GM10248 (cell line): Measurements from ENCODE around the gene THAP9.

Experiments
- CTCF ChIA-PET: fragments of 300-600 bp; sonication (Branson Sonifier 250); formaldehyde crosslinking; extraction: SDS; loops from one replicate; lab custom pipeline; 2021; ENCODE audit warnings: antibody characterized with exemption; lab: Yijun Ruan, JAX
- POLR2A ChIA-PET: fragments of 350-650 bp; sonication (Branson Sonifier 250); formaldehyde crosslinking; extraction: SDS; loops from one replicate; lab custom pipeline; 2020; ENCODE audit warnings: antibody characterized with exemption; lab: Yijun Ruan, JAX
- DNase-seq: peaks from one replicate; pipeline ENCODE4 v3.0.0; 2012; ENCODE audit errors: extremely low spot score
- TF ChIP-seq, protein P1 (sequence below): IDR thresholded peaks from 2 replicates; pipeline ENCODE4 v1.5.1; 2012; ENCODE audit warnings: mild to moderate bottlenecking, low read depth; ENCODE audit errors: extremely low read depth, missing control alignments, control extremely low read depth

The THAP9 gene

DNA sequence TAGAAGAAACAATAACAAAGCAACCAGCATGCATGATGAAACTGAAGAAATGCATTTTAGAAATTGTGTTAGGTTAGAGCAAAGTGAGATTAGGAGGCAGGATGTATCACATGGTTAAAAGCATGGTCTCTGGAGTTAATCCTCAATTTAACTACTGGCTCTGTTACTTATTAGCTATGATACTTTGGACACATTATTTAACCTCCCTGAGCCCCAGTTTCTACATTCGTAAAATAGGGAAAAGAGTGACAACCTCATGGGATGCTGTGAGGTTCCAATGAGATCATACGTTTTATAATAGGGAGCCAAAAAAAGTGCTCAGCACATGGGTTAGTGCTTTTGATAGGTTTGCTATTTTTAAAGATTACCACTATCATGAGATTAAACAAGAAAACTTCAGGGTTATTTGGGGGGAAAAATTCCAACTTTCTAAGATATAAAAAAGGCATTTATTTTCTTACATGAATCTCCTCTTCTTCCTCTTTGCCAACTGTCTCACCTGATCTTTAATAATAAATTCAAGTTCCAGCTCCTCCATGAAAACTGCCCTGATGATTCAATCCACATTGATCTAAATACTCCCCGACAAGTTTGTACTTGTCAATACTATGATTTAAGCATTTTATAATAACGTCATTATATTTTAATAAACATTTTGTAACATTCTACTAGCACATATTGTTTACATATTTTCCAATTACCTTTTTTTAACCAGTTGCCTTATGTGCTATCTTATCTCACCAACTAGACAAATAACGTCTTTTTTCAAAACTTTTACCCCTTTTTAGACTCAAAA is 14.2 kb upstream of the THAP9 start:
- POLR2A ChIA-PET: interaction anchor here (0.6 to 1.7 kb wide), 2 partner anchors 10 to 14 kb away, joined by 3 to 4 read pairs; no protein-coding TSS in a partner anchor

GRCh38 chr4:82889287-82889686 is 11.2 kb upstream of the THAP9 start:
- ChIA-PET POLR2A (interaction anchor here (0.6 to 1.8 kb wide), 8 partner anchors 10 to 422 kb away, joined by 3 to 8 read pairs (median 4); partner anchors contain the start of genes COPS4 and THAP9), CTCF (interaction anchor here (0.9 to 1.5 kb wide), 5 partner anchors 9 to 395 kb away, joined by 3 to 5 read pairs (median 3); partner anchors contain the start of gene COQ2)
- TF ChIP-seq, protein P1, sequence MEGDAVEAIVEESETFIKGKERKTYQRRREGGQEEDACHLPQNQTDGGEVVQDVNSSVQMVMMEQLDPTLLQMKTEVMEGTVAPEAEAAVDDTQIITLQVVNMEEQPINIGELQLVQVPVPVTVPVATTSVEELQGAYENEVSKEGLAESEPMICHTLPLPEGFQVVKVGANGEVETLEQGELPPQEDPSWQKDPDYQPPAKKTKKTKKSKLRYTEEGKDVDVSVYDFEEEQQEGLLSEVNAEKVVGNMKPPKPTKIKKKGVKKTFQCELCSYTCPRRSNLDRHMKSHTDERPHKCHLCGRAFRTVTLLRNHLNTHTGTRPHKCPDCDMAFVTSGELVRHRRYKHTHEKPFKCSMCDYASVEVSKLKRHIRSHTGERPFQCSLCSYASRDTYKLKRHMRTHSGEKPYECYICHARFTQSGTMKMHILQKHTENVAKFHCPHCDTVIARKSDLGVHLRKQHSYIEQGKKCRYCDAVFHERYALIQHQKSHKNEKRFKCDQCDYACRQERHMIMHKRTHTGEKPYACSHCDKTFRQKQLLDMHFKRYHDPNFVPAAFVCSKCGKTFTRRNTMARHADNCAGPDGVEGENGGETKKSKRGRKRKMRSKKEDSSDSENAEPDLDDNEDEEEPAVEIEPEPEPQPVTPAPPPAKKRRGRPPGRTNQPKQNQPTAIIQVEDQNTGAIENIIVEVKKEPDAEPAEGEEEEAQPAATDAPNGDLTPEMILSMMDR: no peak
- DNase-seq: no peak

More for the DNA sequence above, 14.2 kb upstream of the THAP9 start:
- DNase-seq: no peak
- CTCF ChIA-PET: interaction anchor here (1.3 to 2.1 kb wide), 3 partner anchors 14 to 34 kb away, joined by 3 to 7 read pairs (median 5); no protein-coding TSS in a partner anchor
- TF ChIP-seq, protein P1: no peak

GRCh38 chr4:82890528-82890900 is 10.0 kb upstream of the THAP9 start:
- ChIA-PET POLR2A (interaction anchor here (1.8 kb wide), 1 partner anchor 144 kb away, joined by 7 read pairs; the partner anchor contains the start of gene COPS4), CTCF (interaction anchor here (1.0 to 1.2 kb wide), 3 partner anchors 9 to 392 kb away, joined by 3 read pairs; no protein-coding TSS in a partner anchor)
- no peak for DNase-seq
- TF ChIP-seq, protein P1: no peak

DNA sequence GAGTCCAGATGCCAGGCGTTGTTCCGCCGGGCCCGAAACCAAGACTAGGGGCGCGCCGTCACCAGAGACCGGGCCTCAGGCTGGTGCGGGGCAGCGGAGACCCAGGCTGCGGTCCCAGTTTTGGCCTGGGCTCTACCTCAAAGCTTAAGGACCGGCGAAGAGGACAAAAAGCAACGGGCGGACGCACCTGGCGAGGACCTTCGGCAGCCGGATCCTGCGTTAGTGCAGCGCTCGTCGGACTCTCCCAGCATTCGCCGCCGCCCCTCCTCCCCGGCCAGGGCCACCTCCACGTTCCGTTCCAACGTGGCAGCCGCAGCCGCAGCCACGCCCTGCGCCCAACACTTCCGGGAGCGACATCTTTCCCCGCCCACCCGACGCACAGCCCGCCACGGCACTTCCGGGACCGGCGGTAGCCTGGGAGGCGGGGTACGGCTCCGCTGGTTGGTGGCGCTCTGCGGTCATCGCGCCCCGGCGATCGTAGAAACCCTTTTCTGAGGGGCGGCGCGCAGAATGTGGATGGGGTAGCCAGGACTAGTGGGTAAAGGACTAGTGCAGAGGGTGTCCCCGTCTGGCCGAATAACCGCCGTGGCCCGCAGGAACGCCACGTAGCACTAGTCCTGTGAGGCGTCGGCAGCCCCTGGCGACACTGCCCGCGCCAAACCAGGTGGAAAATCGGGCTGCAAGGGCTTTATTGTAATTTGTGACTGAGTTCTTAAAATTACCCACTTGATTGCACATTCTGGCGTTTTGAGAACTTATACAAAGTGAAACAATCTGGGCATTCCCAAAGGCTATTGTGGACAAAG is 9.4 kb upstream of the THAP9 start, which contains the start of gene SEC31A:
Gene SEC31A, minus strand, starts transcription at position 253 of the 806 bp plus-strand sequence. CDS start 9,217 bp downstream, outside the sequence.
- CTCF ChIA-PET: interaction anchor here (1.0 kb wide), 1 partner anchor 8 kb away, joined by 3 read pairs; no protein-coding TSS in a partner anchor
- POLR2A ChIA-PET: interaction anchor here (0.6 to 1.3 kb wide), 2 partner anchors 9 to 650 kb away, joined by 6 read pairs; partner anchors contain the start of gene THAP9
- TF ChIP-seq, protein P1: no peak
- peak; percentile 95 for DNase-seq

GRCh38 chr4:82891707-82892466 is 8.6 kb upstream of the THAP9 start:
- DNase-seq: no peak
- ChIA-PET POLR2A (interaction anchor here (1.3 kb wide), 1 partner anchor 8 kb away, joined by 6 read pairs; the partner anchor contains the start of gene THAP9), CTCF (interaction anchor here (1.0 kb wide), 1 partner anchor 390 kb away, joined by 3 read pairs; no protein-coding TSS in a partner anchor)
- TF ChIP-seq, protein P1: no peak
